NAMALWA (cell line): Measurements from ENCODE around the gene FRS2.
"Not testable (repeated sequence)": the region's sequence is repeated elsewhere in the genome, so short reads cannot be mapped to it uniquely, and the experiment has no call there.

Source experiments
- DNase-seq: peaks from one replicate; pipeline ENCODE4 v3.0.0-alpha.2; 2015; ENCODE audit warnings: low spot score

FRS2 gene

DNA sequence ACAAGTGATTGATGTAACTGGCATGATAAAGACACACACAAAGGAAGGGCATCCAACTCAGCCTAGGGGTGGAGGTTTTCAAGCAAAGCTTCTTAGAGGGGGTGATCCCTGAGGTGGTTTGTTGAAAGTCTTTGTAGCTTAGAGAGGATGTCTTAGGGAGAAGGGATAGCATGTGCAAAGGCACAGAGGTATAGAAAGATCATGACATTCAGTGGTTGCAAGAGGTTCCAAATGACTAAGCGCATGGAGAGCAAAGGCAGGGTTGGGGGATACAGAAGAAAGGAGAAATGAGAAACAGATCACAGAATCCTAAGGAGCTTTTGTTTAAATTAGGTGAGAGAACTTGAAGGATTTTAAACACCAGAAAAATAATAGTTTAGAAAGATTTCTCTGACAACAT is 109.9 kb downstream of the FRS2 start:
- no peak for DNase-seq

DNA sequence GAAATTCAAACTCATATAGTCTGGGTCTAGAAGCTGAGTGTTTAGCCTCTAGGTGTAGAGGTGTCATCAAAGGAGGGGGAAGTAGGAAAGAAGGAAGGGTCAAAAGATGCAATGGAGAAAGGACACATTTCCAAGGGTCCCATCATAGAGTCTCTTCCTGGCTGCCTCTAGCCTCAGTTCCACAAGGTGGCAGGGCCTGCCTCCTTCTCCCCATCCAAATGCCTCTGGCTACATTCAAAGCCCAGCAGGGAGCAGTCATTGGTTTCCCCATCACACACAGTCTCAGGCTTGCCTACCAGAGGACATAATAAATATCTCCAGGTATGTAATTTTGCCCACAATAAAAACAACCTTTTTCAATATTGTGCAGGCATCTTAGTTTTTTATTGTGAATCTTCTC is 113.0 kb downstream of the FRS2 start:
- peak; percentile 33 for DNase-seq

DNA sequence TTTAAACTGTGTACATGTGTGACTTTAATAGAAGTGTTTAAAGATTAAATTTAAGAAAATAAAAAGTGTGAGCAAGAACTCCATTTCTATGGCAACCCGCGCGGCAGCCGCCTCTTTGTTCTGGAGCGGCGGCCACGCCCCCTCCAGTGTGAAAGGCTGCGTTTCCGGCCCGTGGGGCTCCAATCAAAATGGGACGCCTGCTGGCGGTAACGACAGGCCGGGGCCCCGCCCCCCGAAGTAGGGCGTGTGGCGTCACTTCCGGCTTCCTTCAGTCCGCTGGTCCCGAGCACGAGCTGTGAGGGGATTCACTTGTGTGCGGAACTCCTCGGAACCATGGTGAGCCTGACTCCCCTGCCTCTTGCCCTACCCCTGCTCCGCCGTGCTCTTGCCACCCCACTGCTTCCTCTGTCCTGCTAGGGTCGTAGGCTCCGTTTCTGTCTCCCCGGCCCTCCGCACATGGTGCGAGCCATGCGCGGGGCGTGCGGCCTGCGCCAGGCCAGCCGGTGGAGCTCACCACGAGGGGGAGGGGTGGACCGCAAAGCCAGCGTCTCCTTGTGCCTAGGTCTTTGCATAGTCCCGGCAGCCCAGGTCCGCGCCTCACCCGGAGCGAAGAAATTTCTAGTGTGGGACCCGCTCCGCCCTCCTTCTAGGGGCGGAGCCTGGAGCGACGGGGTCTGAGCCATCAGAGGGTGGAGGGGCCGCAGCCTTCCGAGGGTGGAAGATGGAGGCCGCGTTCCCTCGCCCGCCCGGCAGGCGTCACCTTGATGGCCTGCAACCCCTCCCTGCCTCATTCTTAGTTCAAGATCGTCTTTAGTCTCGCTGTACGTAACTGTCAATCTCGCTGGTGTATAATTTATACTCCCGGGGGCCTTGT is 115.2 kb downstream of the FRS2 start, which contains the start of gene CCT2:
TSS of gene CCT2 (plus strand) at position 271 of the 874 bp plus-strand sequence. CDS start at position 334, 63 bp downstream.
- DNase-seq = peak; percentile 98

DNA sequence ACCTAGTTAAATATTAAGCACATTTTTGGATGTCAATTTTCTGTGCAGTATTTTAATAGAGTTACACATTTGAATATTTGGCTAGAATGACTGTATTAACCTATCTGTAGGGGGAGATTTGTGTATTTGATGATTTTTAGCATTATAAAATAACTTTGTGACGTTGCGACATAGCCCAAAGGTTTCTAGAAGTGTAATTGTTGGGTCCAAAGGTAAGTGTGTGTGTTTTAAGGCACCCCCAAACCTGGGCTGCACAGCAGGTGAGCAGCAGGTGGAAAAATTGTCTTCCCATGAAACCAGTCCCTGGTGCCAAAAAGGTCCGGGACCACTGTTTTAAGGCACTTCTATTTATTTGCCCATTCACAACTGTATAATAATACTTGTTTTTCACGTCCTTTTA is 118.3 kb downstream of the FRS2 start:
- no peak for DNase-seq

DNA sequence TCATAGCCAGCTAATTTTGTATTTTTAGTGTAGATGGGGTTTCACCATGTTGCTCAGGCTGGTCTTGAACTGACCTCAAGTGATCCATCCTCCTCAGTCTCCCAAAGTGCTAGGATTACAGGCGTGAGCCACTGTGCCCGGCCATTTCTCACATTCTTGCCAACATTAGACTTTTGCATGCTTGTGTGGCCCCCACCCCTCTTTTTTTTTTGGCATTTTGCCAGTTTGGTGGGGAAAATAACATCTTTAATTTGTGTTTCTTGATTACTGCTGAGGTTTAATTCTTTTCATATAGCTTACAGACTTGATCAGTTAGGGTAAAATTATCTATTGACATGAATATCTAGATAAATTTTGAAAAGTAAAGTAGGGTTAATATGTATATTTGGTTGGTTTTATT is 118.9 kb downstream of the FRS2 start:
- no peak for DNase-seq

DNA sequence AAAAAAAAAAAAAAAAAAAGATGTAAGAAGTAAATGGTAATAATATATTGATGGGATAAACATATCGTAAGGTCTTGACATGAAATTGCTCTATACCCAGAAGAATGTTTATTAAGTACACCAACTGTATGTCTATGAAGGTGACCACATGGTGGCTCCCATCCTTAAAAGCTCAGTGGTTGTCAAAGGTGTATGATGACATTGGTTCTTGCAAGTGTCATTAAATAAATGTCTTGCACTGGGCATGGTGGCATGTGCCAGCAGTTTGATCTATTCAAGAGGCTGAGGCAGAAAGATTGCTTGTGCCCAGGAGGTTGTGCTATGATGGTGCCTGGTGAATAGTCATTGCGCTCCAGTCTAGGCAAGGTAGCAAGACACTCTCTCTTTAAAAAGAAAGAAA is 125.5 kb downstream of the FRS2 start:
- DNase-seq = peak; percentile 29

DNA sequence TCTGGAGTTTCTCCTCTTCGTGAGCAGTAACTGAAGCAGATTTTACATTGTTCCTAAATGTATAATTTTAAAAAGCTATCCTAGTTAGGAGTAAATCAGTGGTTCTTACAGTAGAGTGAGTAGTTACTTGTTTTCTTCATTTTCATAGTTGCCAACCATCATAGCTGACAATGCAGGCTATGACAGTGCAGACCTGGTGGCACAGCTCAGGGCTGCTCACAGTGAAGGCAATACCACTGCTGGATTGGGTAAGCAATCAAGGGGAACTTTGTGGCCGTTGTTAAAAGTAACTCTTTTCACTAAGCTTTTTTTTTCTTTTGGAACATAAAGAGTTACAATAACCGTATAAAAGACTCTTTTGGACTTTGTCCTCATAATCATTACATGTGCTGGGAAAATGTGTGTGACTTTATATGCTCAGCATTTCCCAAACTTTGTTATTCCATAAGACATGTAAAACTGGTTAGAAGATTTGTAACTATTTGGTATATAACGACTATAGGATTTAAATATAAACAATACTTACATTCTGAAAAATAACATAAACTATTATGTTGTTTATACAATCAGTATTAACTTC is 128.1 kb downstream of the FRS2 start:
- no peak for DNase-seq

DNA sequence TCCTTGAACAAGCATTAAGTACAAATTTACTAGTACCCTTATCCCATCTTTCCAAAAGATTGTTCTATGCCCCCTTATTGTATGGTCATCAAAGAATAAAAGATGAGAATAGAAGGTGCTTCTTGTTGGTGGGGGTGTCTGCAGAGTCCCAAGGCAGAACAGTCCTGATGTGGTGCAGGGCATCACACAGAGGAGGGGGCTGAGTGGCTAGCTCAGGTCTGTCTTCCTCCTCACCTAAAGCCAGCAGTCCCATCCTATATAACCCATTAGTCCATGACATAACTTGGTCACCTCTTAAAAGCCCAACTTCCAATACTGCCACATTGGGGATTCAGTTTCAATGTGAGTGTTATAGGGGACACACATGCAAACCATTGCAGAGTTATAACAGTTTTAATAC is 130.6 kb downstream of the FRS2 start:
- no peak for DNase-seq

DNA sequence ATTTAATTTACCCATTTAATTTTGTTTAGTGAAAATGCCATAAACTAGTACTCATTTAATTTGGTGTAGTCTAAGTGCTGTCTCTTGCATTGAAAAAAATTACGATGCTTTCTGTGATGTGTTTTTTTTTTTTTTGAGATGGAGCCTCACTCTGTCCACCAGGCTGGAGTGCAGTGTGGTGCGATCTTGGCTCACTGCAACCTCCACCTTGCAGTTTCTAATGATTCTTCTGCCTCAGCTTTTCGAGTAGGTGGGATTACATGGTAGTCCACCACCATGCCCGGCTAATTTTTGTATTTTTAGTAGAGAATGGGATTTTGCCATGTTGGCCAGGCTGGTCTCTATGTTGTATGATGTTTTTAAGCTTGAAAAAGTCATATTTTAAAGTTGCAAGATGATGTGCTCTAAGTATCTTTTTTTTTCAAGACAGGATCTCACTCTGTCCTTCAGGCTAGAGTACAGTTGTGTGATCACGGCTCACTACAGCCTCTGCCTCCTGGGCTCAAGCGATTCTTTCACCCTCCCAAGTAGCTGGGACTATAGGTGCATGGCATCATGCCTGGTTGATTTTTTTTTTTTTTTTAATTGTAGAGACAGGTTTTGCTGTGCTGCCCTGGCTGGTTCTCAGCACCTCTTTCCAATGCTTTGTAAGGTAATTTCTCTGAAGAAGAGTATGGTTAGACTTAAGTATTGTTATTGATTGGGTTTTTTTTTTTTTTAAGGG is 131.9 kb downstream of the FRS2 start:
- no peak for DNase-seq

DNA sequence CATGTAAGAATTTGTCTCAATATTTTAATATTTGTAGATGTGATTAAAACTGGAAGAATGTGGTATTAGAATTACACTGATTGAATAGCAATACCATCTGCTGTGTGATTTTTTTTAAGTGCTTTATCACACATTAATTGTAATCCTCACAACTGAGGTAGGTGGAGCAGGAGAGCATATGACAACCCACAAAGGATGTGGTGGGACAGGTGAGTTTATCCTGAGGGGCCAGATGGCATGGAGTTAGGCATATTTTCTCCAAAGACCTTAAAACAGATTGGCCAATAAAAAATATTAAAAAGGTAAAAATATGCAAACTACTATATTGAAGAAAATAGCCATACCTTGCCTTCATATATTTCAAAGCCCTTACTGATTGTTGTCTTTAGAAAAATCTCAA is 132.8 kb downstream of the FRS2 start:
- DNase-seq = no peak

DNA sequence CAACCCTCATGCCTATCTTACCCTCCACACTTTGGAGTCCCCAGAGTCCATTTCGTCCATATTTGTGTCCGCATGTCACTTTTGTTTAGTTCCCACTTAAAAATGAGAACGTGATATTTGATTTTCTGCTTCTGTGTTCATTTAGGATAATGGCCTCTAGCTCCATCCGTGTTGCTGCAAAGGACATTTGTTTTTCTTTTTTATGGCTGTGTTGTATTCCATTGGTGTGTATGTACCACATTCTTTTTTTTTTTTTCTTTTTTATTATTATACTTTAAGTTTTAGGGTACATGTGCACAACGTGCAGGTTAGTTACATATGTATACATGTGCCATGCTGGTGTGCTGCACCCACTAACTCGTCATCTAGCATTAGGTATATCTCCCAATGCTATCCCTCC is 133.4 kb downstream of the FRS2 start:
- DNase-seq = not testable (repeated sequence)

DNA sequence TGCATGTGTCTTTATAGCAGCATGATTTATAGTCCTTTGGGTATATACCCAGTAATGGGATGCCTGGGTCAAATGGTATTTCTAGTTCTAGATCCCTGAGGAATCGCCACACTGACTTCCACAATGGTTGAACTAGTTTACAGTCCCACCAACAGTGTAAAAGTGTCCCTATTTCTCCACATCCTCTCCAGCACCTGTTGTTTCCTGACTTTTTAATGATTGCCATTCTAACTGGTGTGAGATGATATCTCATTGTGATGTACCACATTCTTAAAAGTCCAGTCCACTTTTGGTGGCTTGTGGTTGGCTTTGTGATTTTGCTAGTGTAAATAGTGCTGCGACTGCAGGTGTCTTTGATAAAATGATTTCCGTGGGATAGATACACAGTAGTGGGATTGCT is 134.1 kb downstream of the FRS2 start:
- DNase-seq = not testable (repeated sequence)

DNA sequence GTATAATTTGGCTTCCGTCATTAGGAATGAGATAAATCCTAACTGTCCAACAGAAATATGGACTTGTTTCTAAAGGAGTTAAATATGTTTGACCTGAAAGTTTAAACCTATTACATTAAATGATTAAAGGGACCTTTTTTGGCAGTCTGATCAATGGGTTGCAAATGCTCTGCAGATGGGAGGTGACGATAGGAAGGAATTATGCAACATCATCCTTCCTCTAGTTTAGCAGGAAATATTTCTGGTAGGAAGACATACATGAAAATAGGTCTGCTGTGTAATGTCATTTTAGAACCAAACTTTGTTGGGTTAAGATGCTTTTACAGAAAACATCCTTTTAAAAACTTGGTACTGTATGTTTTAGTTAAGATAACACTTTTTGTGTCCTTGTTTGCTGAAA is 137.9 kb downstream of the FRS2 start:
- DNase-seq = no peak

DNA sequence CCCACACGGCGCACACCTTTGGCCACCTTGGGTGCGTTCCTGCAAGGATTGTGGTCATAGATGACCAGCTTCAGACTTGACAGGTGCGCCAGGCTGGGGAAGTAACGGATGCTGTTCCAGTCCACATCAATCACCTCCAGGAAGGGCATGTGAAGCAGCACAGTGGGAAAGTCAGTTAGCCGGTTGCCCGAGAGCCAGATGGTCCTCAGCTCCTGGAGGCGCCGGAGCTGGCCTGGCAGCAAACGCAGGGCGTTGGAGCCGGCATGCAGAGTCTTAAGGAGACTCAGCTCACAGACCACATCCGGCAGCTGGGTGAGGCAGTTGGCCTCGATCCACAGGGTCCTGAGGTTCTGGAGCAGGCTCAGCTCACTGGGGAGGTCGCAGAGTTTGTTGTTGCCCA is 139.9 kb downstream of the FRS2 start:
- no peak for DNase-seq

DNA sequence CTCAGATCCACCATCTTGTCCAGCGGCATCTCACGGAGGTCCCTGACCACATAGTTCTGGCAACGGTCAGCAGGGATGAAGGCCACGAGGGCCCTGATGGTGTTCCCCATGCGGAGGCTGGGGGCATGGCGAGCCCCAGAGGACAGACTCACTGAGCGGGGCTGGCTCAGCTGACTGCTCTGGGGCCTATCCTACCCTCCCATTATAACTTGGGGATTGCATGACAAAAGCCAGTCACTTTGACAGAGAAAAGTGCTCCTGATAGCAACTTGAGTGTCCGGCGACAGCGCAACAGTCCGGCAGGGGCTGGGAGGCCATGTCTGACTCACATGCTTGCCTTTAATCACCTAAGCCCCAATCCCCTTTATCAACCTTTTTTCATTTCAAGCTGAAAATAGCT is 140.5 kb downstream of the FRS2 start, which contains the start of gene LRRC10:
TSS of gene LRRC10 (minus strand) at position 179 of the 400 bp plus-strand sequence. CDS start at position 110, 69 bp downstream.
- DNase-seq = no peak

DNA sequence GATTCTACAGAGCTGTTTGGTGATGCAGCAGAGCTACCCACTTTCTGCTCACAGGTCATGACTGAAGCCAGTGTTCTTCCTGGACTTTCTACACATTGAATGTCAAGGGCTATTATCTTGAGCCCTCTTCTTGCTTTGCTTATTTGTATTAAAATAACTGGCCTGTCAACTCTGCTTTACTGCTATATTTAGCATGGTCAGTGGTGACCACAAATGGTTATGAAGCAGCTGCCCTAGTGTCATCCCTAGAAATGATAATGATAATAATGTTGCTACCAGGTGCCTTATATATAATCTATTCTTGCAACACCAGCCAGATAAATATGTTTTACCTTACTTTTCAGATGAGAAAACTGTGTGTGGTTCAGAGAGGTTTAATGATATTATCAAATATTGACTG is 143.2 kb downstream of the FRS2 start:
- no peak for DNase-seq

DNA sequence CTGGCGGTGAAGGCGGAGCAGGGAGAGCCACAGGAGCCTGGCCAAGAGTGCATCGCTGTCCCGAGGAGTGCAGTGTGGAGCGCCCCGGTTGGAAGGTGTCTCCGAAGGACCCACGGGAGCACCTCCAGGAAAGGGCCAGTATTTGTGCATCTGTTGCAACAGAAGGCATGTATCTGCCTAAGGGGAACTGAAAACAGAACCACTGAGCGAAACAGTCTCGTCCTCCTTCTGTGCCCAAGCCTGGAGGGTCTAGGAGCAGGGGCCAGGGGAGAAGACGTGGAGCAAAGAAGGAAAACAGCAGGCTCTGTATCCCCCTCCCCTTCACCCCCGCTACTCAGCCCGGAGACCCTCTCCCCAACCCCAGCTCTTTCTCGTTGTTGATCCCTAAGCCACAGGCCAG is 145.8 kb downstream of the FRS2 start:
- no peak for DNase-seq

DNA sequence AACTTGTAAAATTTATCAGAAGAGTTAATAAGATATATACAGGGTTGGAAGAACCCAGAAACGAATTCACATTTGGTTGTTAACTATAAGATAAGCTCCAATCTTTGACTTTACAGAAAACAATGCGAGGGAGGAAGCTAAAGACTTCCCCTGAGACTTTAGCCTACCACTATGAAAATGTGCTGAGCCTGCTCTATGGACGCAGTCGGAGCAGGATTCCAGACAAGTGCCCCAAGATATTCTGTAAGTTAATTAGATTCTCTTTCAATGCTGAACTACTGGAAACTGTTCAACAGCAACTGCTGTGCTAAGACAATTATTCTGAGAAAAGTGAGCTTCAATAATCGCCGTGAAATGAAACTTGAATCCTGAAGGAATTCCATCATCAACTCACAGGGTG is 148.9 kb downstream of the FRS2 start:
- DNase-seq = no peak

DNA sequence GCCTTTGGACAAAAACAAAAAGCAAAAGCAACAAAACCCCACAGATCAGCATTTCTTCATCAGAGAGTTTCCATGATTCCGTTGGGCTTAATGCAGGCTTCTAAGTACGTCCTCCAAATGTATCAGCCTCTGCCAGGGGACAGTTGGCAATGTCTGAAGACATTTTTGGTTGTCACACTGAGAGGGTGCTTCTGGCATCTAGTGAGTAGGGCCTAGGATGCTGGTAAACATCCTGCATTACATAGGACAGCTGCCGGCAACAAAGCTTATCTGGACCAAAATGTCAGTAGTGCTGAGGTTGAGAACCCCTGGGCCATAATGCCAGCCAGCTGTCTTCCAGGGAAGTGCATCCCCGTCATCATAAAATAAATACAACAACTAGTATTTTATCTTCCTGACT is 149.9 kb downstream of the FRS2 start:
- no peak for DNase-seq

DNA sequence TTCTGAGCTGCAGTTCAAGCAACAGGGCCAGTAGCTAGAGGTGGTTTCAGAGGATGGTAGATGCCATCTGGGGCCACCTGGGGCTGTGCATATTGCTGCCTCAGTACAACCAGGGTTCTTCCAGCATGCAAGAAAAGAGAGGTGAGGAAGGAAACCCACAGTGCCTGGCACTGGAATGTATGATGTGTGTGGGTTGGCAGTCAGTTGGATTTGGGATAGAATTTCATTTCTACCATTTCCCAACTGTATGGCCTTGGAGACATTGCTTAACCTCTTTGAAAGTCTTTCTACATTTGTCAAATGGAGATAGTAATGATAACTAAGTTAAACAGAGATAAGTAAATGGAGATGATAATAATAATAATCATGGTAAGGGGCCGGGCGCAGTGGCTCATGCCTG is 150.7 kb downstream of the FRS2 start:
- no peak for DNase-seq

DNA sequence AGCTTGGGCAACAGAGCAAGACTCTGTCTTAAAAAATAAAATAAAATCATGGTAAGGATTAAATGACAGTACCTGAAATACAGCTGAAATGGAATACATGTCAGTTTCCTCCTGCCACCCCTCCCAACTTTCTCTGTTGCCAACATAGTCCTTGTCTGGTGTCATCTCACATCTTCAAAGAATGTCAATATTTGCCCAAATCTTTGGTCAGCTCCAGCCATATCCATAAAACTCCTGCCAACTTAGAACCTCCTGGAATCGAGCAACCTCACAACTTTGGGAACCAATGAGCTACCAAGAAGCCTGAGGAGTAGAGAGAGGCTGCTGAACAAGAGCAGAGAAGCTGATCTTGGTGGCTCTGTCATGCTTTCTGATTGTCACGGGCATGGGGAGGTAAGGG is 151.4 kb downstream of the FRS2 start:
- DNase-seq = no peak

DNA sequence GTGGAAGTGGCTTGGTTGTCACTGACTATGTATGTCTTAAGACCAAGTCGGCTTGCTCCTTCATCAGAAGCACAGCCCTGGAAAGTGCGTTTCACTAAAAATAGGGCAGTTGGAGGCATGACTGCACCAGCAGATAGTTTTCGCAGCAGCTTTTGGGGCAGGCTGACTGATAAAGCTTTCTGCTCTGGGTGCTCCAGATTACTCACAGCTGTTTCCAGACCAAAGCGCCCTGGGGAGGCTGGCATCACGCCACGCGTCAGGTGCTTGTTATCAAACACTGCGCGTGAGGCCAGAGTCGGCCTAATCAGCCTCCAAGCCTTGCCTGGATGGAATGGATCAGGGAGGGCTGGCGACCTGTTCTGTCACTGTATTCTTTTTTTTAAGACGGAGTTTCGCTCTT is 153.8 kb downstream of the FRS2 start:
- DNase-seq = no peak

DNA sequence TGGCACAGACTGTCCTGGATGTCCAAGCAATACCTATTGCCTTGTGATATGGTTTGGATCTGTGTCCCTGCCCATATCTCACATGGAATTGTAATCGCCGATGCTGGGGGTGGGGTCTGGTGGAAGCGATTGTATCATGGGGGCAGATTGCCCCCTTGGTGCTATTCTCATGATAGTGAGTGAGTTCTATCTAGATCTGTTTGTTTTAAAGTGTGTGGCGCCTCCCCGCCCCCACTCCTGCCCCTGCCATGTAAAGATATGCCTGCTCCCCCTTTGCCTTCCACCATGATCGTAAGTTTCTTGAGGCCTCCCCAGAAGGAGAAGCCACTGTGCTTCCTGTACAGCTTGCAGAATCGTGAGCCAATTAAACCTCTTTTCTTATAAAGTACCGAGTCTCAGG is 157.3 kb downstream of the FRS2 start:
- no peak for DNase-seq
